Fibroblast of skin of back (primary cell): ENCODE results near the gene ATP6AP2.
A peak's percentile ranks its signal among the peaks of the same experiment; 100 is the strongest.

Experiments
- DNase-seq: peaks from one replicate; pipeline ENCODE4 v3.0.0-alpha.2; 2013

Gene ATP6AP2

GRCh38 chrX:40644821-40645358 lies 64.1 kb downstream of the ATP6AP2 start:
- DNase-seq, result peak; percentile 75

GRCh38 chrX:40646489-40647306 lies 65.9 kb downstream of the ATP6AP2 start:
- DNase-seq, result peak; percentile 27

- DNase-seq, result peak; percentile 83
Measured at GRCh38 chrX:40647307-40648197, 66.8 kb downstream of the ATP6AP2 start, which contains the start of gene CXorf38. TSS of gene CXorf38 (minus strand) at chrX:40647561. CDS start at chrX:40647520, 41 bp downstream.

- peak; percentile 47 for DNase-seq
Measured at GRCh38 chrX:40651620-40652223, 71.0 kb downstream of the ATP6AP2 start.

- DNase-seq, result no peak
Measured at GRCh38 chrX:40652664-40653063, 71.9 kb downstream of the ATP6AP2 start.

GRCh38 chrX:40653535-40653934 lies 72.8 kb downstream of the ATP6AP2 start:
- DNase-seq, result no peak
